GM12892 (cell line): ENCODE data around the gene DENND5A.

Source experiments
- POLR2A ChIP-seq: IDR thresholded peaks from 2 replicates; pipeline ENCODE4 v1.6.1; 2011; ENCODE audit warnings: low read depth, low read length, control low read depth
- POLR2AphosphoS5 ChIP-seq: IDR thresholded peaks from 2 replicates; pipeline ENCODE4 v1.6.1; 2011; ENCODE audit warnings: low read depth, low read length, control low read depth

- TF ChIP-seq POLR2AphosphoS5 (no peak), POLR2A (no peak)
Measured at GRCh38 chr11:9182180-9182871, 82.8 kb downstream of the DENND5A start.
